ENCODE data around the gene GAS2L2.
"Not testable (repeated sequence)": the region's sequence is repeated elsewhere in the genome, so short reads cannot be mapped to it uniquely, and the experiment has no call there.

Gene GAS2L2

GRCh38 chr17:35773679-35774425 is 20.8 kb upstream of the GAS2L2 start:
- no peak for FAIRE-seq

GRCh38 chr17:35773129-35773528 is 20.1 kb upstream of the GAS2L2 start:
- no peak for DNase-seq (ENCODE audit: low spot score)
- no peak for FAIRE-seq

More at GRCh38 chr17:35773679-35774425, 20.8 kb upstream of the GAS2L2 start:
- no peak for DNase-seq (ENCODE audit: low spot score)

DNA sequence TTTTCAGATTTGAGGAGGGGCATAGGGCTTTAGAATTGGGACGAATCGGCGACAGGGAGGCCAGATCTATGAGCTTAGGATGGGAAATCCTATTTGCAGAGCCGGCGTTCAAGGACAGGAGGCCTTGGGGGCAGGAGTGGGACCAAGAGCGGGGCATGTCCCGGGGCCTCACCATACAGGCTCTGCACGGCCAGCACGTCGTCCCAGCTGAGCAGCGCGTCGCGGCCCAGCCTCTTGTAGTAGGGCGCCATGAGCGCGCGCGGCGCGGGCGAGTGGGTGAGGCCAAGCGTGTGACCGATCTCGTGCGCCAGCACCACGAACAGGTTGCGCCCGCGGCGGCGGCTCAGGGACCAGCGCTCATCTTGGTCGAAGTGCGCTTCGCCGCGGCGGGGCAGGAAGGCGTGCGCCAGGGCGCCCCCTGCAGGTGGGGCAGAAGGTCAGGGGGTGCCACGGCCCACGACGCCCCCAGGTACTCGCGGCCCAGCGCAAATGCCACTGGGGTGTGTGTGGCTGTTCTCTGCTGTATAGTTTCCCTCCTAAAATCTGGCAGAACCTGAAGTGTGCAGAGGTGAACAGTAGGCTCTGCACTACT is 17.0 kb upstream of the GAS2L2 start:
- DNase-seq (ENCODE audit: low spot score) (no peak), FAIRE-seq (no peak)

DNA sequence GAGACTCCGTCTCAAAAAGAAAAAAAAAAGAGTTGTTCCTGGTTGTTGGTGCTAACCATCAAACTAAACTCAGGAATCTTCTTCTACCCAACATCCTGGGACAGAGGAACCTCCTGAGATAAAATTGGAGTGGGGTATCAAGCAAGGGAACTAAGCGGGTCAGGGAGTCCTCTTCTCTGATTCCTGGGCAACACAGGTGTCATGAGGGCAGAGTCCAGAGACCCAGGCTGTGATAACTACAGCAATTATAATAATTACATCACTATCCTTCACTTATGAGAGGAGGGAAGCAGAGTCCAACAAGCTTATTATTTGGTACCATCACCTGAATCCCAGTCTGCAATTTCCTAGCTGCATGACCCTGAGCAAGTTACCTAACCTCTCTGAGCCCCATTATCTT is 15.8 kb upstream of the GAS2L2 start:
- DNase-seq (ENCODE audit: low spot score) (no peak), FAIRE-seq (no peak)

DNA sequence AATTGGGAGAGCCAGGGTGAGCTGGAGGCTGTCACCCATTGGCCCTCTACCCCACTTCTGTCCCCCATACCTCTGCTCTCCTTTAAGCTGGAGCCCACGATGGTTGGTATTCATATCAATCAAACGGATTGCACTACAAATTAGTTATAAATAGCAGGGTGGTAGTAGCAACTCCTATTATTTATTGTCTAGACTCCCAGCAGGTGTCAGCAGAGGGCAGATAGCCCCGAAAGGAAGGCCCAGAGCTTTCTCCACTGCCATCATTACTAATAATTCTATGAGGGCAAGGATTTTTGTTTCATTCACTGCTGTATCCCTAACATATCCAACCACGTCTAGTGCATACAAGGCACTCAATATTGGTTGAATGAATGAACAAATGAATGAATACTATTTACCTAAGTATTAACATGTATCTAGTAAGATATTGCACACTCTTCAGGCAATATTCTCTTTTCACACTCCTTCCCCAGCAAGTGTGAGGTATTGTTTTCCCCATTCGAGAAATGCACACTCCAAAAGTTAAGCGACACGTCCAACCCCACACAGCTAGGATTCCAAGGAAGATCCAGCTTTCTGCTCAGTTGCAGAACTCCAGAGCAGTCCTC is 14.0 kb upstream of the GAS2L2 start:
- FAIRE-seq (no peak), DNase-seq (ENCODE audit: low spot score) (no peak)

GRCh38 chr17:35766489-35766877 is 13.4 kb upstream of the GAS2L2 start:
- FAIRE-seq = no peak
- no peak for DNase-seq (ENCODE audit: low spot score)

- DNase-seq (ENCODE audit: low spot score) (no peak), FAIRE-seq (no peak)
These were observed 12.9 kb upstream of the GAS2L2 start for GRCh38 chr17:35765756-35766488.

- no peak for FAIRE-seq
These were observed 12.2 kb upstream of the GAS2L2 start for GRCh38 chr17:35765086-35765710.

GRCh38 chr17:35764123-35764991 is 11.3 kb upstream of the GAS2L2 start:
- peak; percentile 81 for DNase-seq (ENCODE audit: low spot score)
- FAIRE-seq = no peak

More at GRCh38 chr17:35765086-35765710, 12.2 kb upstream of the GAS2L2 start:
- DNase-seq (ENCODE audit: low spot score) = no peak

DNA sequence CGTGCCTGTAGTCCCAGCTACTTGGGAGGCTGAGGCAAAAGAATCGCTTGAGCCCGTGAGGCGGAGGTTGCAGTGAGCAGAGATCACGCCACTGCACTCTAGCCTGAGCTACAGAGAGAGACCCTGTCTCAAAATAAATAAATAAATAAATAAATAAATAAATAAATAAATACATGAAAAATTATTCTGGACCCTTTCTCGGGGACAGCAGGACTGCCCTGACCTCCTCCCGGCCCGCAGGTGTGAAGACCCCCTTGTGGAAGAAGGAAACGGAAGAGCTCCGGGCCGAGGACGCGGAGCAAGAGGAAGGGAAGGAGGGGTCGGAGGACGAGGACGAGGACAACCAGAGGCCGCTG is 10.7 kb upstream of the GAS2L2 start:
- DNase-seq (ENCODE audit: low spot score) (no peak), FAIRE-seq (no peak)

- FAIRE-seq = no peak
- no peak for DNase-seq (ENCODE audit: low spot score)
These were observed 8.6 kb upstream of the GAS2L2 start for GRCh38 chr17:35761601-35762000.

DNA sequence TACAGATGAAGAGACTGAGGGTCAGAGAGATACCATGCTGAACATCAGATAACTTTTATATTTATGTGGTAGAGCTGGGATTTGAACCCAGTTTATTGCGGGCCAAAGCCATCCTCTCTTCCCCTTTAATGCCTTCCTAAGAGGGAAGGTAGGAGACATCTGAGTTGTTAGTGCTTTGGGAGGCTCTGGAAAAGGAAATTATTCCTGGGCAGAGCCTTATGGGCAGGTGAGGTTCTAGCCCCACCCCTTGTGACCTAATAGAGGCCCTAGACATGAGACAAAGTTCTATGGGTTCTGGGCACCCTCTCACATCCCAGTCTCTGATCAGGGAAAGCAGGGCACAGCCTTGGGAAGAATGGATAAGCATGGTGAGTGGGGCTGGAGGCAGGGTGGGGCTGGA is 7.5 kb upstream of the GAS2L2 start, which contains the start of gene C17orf50:
TSS of gene C17orf50 (plus strand) at position 301 of the 400 bp plus-strand sequence. CDS start at position 356, 55 bp downstream.
- DNase-seq (ENCODE audit: low spot score) (no peak), FAIRE-seq (no peak)

DNA sequence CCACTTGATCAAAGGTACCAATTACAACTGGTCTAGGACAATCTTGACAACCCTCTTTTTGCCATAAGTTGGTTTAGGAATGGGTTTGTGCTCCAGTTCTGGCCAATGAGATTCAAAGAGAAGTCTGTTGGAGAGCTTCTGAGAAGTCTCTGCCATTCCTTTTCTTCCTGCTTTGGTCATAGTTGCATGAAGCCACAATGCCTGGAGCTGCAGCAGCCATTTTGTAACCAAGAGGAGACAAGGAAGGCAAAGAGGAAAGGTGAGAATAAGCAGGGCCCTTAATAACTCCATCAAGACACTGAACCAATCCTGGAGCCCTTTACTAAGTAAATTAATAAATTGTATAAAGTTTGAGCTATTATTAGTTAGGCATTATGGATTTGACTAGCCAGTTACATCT is 4.2 kb upstream of the GAS2L2 start:
- DNase-seq (ENCODE audit: low spot score) = no peak
- no peak for FAIRE-seq

DNA sequence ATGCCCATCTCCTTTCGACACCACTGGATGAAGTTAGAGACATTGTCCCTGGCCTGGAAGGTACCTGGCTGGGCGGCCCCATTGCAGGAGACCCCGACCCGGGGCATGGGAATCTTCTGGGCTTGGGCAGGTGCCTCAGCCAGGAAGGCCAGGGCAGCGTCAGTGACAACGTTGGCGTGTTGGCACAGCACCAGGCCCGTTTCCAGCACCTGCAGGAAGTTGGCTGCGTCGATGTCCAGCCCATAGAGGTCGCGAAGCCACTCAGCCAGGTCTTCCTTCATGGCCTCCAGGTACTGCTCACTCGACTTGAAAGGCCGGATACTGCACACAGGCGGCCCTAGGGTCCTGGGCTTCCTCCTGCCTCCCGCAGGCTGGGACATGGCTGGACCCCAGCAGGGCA is 568 bp downstream of the GAS2L2 start:
- no peak for DNase-seq (ENCODE audit: low spot score)
- no peak for FAIRE-seq

GRCh38 chr17:35751541-35751940 is 1.5 kb downstream of the GAS2L2 start:
- not testable (repeated sequence) for FAIRE-seq; DNase-seq (ENCODE audit: low spot score)

- no peak for FAIRE-seq
- DNase-seq (ENCODE audit: low spot score) = no peak
These were observed 2.3 kb downstream of the GAS2L2 start for GRCh38 chr17:35750526-35751395.

DNA sequence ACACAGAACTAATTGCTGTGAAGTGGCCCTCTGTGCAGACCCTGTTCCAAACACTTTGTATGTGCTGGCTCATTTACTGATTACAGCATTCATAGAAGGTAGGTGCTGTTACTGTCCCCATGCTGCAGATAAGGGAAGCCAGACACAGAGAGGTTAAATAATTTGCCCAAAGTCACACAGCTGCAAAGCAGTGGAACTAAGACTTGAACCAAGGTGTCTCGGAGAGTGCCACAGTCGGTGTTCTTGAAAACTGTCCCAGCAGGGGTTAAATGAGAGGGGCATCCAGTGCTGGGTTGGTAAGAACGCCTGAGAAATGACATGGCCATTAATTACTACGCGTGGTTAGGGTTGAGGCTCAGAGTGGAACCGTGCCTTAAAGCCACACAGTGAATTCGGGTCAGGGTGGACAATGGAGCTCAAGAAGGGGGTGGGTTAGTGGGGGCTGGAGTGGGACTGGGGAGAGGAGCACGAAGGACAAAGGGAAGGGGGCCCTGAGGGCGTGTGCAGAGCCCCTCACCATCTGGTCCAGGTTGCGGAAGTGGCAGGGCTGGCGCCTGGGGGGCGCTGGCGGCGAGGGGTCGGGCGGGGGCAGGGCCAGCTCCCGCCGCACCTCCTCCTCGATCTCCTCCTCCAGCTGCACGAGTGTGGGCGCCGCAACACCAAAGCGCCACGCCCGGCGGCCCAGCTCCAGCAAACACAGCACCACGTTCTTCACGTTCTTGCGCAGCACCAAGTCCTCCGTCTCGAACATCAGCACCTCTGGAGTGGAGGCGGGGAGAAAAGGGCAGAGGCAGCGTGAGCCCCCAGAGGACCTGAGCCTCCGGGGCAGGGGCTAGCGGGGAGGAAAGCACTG is 3.3 kb downstream of the GAS2L2 start:
- DNase-seq (ENCODE audit: low spot score) (no peak), FAIRE-seq (no peak)

- no peak for FAIRE-seq
- DNase-seq (ENCODE audit: low spot score) = no peak
These were observed 4.1 kb downstream of the GAS2L2 start for GRCh38 chr17:35748979-35749378.
